OCI-LY7 (cell line): ENCODE data around the gene CEP76. TPM values are rescaled to one million over a fixed set of nuclear protein-coding genes. Genes with fewer than 3 reads are reported as not detected.

Source experiments
- BruUV-seq: library from RNA; stranded (reverse); fragments of 400-500 nt; replicated peaks from 2 replicates; lab custom pipeline; 2021; lab: Mats Ljungman, UMichigan
- CTCF ChIA-PET: fragments of 300-600 bp; sonication (Branson Sonifier 250); formaldehyde crosslinking; loops from one replicate; lab custom pipeline; 2022; ENCODE audit warnings: antibody characterized with exemption; ENCODE audit not compliant: unreplicated experiment; lab: Charles Lee
- POLR2A ChIA-PET: fragments of 300-600 bp; sonication (Branson Sonifier 250); formaldehyde crosslinking; loops from one replicate; lab custom pipeline; 2022; ENCODE audit warnings: antibody characterized with exemption; lab: Charles Lee
- DNase-seq: peaks from one replicate; pipeline ENCODE4 v3.0.0-alpha.2; 2015; ENCODE audit warnings: low spot score
- H2AFZ ChIP-seq: fragments of 200-600 bp; sonication (generic), shearing (Covaris generic); 2 replicates; pipeline ENCODE4 v1.6.1; 2014; ENCODE audit warnings: mild to moderate bottlenecking, antibody characterized with exemption, low read length, moderate library complexity
- H3K27ac ChIP-seq: fragments of 200-600 bp; sonication (generic); 2 replicates; pipeline ENCODE4 v1.5.1; 2014; ENCODE audit warnings: mixed run types, low read depth, mild to moderate bottlenecking, moderate library complexity, low read length, inconsistent platforms; ENCODE audit not compliant: poor library complexity, severe bottlenecking
- H3K36me3 ChIP-seq: fragments of 200-600 bp; sonication (generic); 2 replicates; pipeline ENCODE4 v1.6.1; 2014; ENCODE audit warnings: mild to moderate bottlenecking, antibody characterized with exemption, low read length, moderate library complexity, mixed read lengths; ENCODE audit not compliant: insufficient read depth
- H3K4me1 ChIP-seq: fragments of 200-600 bp; sonication (generic); 2 replicates; pipeline ENCODE4 v1.5.1; 2014; ENCODE audit warnings: mild to moderate bottlenecking, low read length; ENCODE audit not compliant: insufficient read depth, poor library complexity, severe bottlenecking
- H3K4me2 ChIP-seq: fragments of 200-600 bp; sonication (generic); 2 replicates; pipeline ENCODE4 v1.6.1; 2014; ENCODE audit warnings: mild to moderate bottlenecking, low read length
- H3K4me3 ChIP-seq: fragments of 200-600 bp; sonication (generic); 2 replicates; pipeline ENCODE4 v1.5.1; 2014; ENCODE audit warnings: mild to moderate bottlenecking, low read depth, low read length; ENCODE audit not compliant: poor library complexity, severe bottlenecking
- H3K79me2 ChIP-seq: fragments of 200-600 bp; sonication (generic); 2 replicates; pipeline ENCODE4 v1.6.1; 2016; ENCODE audit warnings: low read depth, mild to moderate bottlenecking, low read length, moderate library complexity, mixed read lengths; ENCODE audit not compliant: insufficient read depth
- H3K9me2 ChIP-seq: fragments of 200-600 bp; sonication (generic); 2 replicates; pipeline ENCODE4 v1.6.1; 2016; ENCODE audit warnings: mild to moderate bottlenecking, low read length, mixed read lengths; ENCODE audit not compliant: insufficient read depth
- H3K9me3 ChIP-seq: fragments of 200-600 bp; sonication (generic); 2 replicates; pipeline ENCODE4 v1.6.1; 2014; ENCODE audit warnings: mild to moderate bottlenecking, mixed run types, low read length, mixed read lengths
- H4K20me1 ChIP-seq: fragments of 200-600 bp; sonication (generic); 2 replicates; pipeline ENCODE4 v1.6.1; 2014; ENCODE audit warnings: mild to moderate bottlenecking, antibody characterized with exemption, low read length, moderate library complexity, mixed read lengths; ENCODE audit not compliant: insufficient read depth
- EZH2phosphoT487 ChIP-seq: fragments of 200-600 bp; sonication (generic); IDR thresholded peaks from 2 replicates; pipeline ENCODE4 v1.6.1; 2018; ENCODE audit warnings: low read depth, borderline replicate concordance, mild to moderate bottlenecking, mixed run types, antibody characterized with exemption, low read length, moderate library complexity, mixed read lengths
- intact Hi-C: fragments of 100-400 bp; cut with micrococcal nuclease; formaldehyde crosslinking; loops from one replicate; pipeline ENCODE4 v1.10.0; 2022; ENCODE audit not compliant: unreplicated experiment
- total RNA-seq, 2 experiments: library from RNA; depleted of rRNA in 1 of 2; stranded (reverse); fragments of >200 nt in 1 of 2; shearing (Covaris generic) in 1 of 2; gene quantifications; 2 replicates each; pipeline ENCODE4 v1.2.3, GENCODE V29; 2014 to 2022
- TF ChIP-seq, protein P1 (sequence below): fragments of 200-600 bp; sonication (generic); conservative IDR thresholded peaks from 2 replicates; pipeline ENCODE4 v1.5.1; 2014; ENCODE audit warnings: mild to moderate bottlenecking, antibody characterized with exemption, low read length, moderate library complexity, mixed read lengths

The CEP76 gene
- total RNA-seq, 2 experiments from 2014 or later = 14.1 to 22.1 TPM

DNA sequence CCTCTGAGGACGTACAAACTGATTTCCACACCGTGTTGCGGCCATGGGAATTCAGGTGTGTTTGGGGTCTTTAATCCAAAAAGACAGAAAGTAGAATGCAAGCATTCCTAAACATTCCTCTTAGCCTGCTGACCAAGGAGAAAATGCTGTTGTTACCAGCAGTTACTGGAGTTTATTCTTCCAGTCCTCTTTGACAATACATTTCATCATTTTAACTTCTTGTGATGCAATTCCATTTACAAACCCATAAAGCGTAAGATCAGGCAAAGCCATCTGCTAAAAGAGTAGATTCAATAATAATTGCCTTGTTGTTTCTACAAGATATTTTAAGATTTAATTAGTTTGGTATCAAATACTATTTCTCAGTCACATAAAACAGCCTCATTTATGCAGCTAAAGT is 77.3 kb downstream of the CEP76 start:
- Histone ChIP-seq H3K79me2 (no peaks in the 10 kb centered on the region), H3K4me3 (no peak overlapping the region), H3K36me3 (no peaks in the 10 kb centered on the region), H4K20me1 (no peaks in the 10 kb centered on the region), H3K27ac (no peak overlapping the region), H3K9me3 (no peaks in the 10 kb centered on the region), H2AFZ (no peak overlapping the region), H3K4me1 (no peaks in the 10 kb centered on the region), H3K4me2 (no peak overlapping the region), H3K9me2 (no peaks in the 10 kb centered on the region)
- TF ChIP-seq, protein P1, sequence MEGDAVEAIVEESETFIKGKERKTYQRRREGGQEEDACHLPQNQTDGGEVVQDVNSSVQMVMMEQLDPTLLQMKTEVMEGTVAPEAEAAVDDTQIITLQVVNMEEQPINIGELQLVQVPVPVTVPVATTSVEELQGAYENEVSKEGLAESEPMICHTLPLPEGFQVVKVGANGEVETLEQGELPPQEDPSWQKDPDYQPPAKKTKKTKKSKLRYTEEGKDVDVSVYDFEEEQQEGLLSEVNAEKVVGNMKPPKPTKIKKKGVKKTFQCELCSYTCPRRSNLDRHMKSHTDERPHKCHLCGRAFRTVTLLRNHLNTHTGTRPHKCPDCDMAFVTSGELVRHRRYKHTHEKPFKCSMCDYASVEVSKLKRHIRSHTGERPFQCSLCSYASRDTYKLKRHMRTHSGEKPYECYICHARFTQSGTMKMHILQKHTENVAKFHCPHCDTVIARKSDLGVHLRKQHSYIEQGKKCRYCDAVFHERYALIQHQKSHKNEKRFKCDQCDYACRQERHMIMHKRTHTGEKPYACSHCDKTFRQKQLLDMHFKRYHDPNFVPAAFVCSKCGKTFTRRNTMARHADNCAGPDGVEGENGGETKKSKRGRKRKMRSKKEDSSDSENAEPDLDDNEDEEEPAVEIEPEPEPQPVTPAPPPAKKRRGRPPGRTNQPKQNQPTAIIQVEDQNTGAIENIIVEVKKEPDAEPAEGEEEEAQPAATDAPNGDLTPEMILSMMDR = no peak
- TF ChIP-seq EZH2phosphoT487 = no peak
- no TSS peak for BruUV-seq
- POLR2A ChIA-PET = interaction anchor here (0.7 kb wide), 1 partner anchor 227 kb away, joined by 3 read pairs; no protein-coding TSS in a partner anchor
- intact Hi-C loops = no loop called here
- no peak for DNase-seq
- CTCF ChIA-PET = no interaction called here

Other genes with a start within 250 kb of the CEP76 start
- 0.19 TPM in 1 of 2 replicates, not detected in the other for gene SPIRE1, start 44.6 kb downstream of the CEP76 start, total RNA-seq (2014; rRNA removed; shearing (Covaris generic))
- gene SPIRE1, start 44.6 kb downstream of the CEP76 start, total RNA-seq (2022) = 1.1 and 2.4 TPM in 2 replicates
- gene PSMG2, start 319 bp upstream of the CEP76 start, total RNA-seq (2014; rRNA removed; shearing (Covaris generic)) = 61.7 and 69.2 TPM in 2 replicates
- gene PSMG2, start 319 bp upstream of the CEP76 start, total RNA-seq (2022) = 98.8 and 103 TPM in 2 replicates
- 69.7 and 85.0 TPM in 2 replicates for gene PTPN2, start 181.5 kb upstream of the CEP76 start, total RNA-seq (2014; rRNA removed; shearing (Covaris generic))
- 54.9 and 64.2 TPM in 2 replicates for gene PTPN2, start 181.5 kb upstream of the CEP76 start, total RNA-seq (2022)
- 61.6 and 74.6 TPM in 2 replicates for gene SEH1L, start 245.3 kb upstream of the CEP76 start, total RNA-seq (2014; rRNA removed; shearing (Covaris generic))
- 108 and 115 TPM in 2 replicates for gene SEH1L, start 245.3 kb upstream of the CEP76 start, total RNA-seq (2022)